SU-DHL-6 (cell line): ENCODE results near the gene BCL2L1.

ENCODE experiments used
- H2AFZ ChIP-seq: fragments of 200-600 bp; sonication (generic); 2 replicates; pipeline ENCODE4 v1.6.1; 2014; ENCODE audit warnings: low read depth, mild to moderate bottlenecking, moderate library complexity, mixed read lengths, antibody characterized with exemption, low read length; ENCODE audit not compliant: severe bottlenecking
- H3F3A ChIP-seq: fragments of 200-600 bp; shearing (Covaris generic); 2 replicates; pipeline ENCODE4 v1.6.0; 2016; ENCODE audit warnings: antibody characterized with exemption, mild to moderate bottlenecking; ENCODE audit not compliant: insufficient read depth
- H3K27ac ChIP-seq: fragments of 200-600 bp; sonication (generic); 2 replicates; pipeline ENCODE4 v1.5.1; 2016; ENCODE audit warnings: low read depth, mild to moderate bottlenecking, low read length, moderate library complexity, mixed read lengths
- H3K27me3 ChIP-seq: fragments of 200-600 bp; sonication (generic), shearing (Covaris generic); 2 replicates; pipeline ENCODE4 v1.6.0; 2014; ENCODE audit warnings: mild to moderate bottlenecking, low read length
- H3K36me3 ChIP-seq: fragments of 200-600 bp; sonication (generic); 2 replicates; pipeline ENCODE4 v1.6.1; 2014; ENCODE audit warnings: mild to moderate bottlenecking, low read length, mixed read lengths
- H3K4me2 ChIP-seq: fragments of 300-600, 200-600 bp; shearing (Covaris generic), sonication (generic); 2 replicates; pipeline ENCODE4 v1.6.0; 2014; ENCODE audit warnings: low read length, low read depth, mild to moderate bottlenecking; ENCODE audit not compliant: poor library complexity, severe bottlenecking
- H3K4me3 ChIP-seq: fragments of 200-600 bp; sonication (generic); 2 replicates; pipeline ENCODE4 v1.5.1; 2014; ENCODE audit warnings: antibody characterized with exemption, low read length, mild to moderate bottlenecking, mixed read lengths; ENCODE audit not compliant: insufficient read depth, poor library complexity, severe bottlenecking
- H3K79me2 ChIP-seq: fragments of 200-600 bp; sonication (generic); 2 replicates; pipeline ENCODE4 v1.6.1; 2014; ENCODE audit warnings: mild to moderate bottlenecking, low read length, moderate library complexity; ENCODE audit not compliant: insufficient read depth
- H3K9ac ChIP-seq: fragments of 200-600 bp; sonication (generic); 2 replicates; pipeline ENCODE4 v1.7.0; 2014; ENCODE audit warnings: mild to moderate bottlenecking, low read length
- H3K9me2 ChIP-seq: fragments of 200-600 bp; sonication (generic); replicated peaks from 2 replicates; pipeline ENCODE4 v1.6.1; 2014; ENCODE audit warnings: low read length; ENCODE audit not compliant: insufficient read depth
- H3K9me3 ChIP-seq: fragments of 200-600 bp; sonication (generic); 2 replicates; pipeline ENCODE4 v1.6.1; 2014; ENCODE audit warnings: low read length, mixed read lengths; ENCODE audit not compliant: insufficient read depth
- H4K20me1 ChIP-seq: fragments of 200-600 bp; sonication (generic); 2 replicates; pipeline ENCODE4 v1.6.1; 2014; ENCODE audit warnings: low read depth, mild to moderate bottlenecking, antibody characterized with exemption, low read length, moderate library complexity, mixed read lengths
- EZH2phosphoT487 ChIP-seq: fragments of 200-600 bp; sonication (generic), shearing (Covaris generic); conservative IDR thresholded peaks from 2 replicates; pipeline ENCODE4 v1.6.1; 2018; ENCODE audit warnings: mild to moderate bottlenecking, antibody characterized with exemption, low read length, moderate library complexity, mixed read lengths
- TF ChIP-seq, protein P1 (sequence below): fragments of 200-600 bp; sonication (generic); IDR thresholded peaks from one replicate; pipeline ENCODE4 v1.5.1; 2017; ENCODE audit warnings: antibody characterized with exemption, mild to moderate bottlenecking, low read length, moderate library complexity; ENCODE audit not compliant: insufficient read depth, poor library complexity, severe bottlenecking

The BCL2L1 gene

DNA sequence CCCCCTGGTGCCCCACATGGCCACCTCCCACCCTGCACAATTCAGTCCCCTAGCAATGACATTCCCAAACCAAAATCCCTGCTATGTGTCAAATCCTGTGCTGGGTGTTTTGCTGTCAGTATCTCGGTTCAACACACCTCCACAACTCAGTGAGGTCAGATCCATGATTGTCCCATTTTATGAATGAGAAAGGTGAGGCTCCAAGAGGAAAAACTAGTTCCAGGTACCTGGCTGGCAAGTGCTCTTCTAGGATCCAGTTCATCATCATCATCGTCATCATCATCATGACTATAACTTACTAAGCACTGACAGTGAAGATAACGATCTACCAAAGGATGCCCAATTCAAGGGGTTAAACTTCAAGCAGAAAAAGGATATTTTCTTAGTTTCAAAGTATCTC lies 102.4 kb downstream of the BCL2L1 start:
- no peaks in the 10 kb centered on the region for H3K9me3 ChIP-seq
- H2AFZ ChIP-seq: no peak overlapping the region
- no peaks in the 10 kb centered on the region for H3K36me3 ChIP-seq
- H3K4me3 ChIP-seq: no peak overlapping the region
- H4K20me1 ChIP-seq: no peaks in the 10 kb centered on the region
- H3F3A ChIP-seq: no peaks in the 10 kb centered on the region
- no peaks in the 10 kb centered on the region for H3K79me2 ChIP-seq
- no peak overlapping the region for H3K9ac ChIP-seq
- H3K9me2 ChIP-seq: no peaks in the 10 kb centered on the region
- TF ChIP-seq, protein P1, sequence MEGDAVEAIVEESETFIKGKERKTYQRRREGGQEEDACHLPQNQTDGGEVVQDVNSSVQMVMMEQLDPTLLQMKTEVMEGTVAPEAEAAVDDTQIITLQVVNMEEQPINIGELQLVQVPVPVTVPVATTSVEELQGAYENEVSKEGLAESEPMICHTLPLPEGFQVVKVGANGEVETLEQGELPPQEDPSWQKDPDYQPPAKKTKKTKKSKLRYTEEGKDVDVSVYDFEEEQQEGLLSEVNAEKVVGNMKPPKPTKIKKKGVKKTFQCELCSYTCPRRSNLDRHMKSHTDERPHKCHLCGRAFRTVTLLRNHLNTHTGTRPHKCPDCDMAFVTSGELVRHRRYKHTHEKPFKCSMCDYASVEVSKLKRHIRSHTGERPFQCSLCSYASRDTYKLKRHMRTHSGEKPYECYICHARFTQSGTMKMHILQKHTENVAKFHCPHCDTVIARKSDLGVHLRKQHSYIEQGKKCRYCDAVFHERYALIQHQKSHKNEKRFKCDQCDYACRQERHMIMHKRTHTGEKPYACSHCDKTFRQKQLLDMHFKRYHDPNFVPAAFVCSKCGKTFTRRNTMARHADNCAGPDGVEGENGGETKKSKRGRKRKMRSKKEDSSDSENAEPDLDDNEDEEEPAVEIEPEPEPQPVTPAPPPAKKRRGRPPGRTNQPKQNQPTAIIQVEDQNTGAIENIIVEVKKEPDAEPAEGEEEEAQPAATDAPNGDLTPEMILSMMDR: no peak
- no peak for TF ChIP-seq EZH2phosphoT487
- no peak overlapping the region for H3K27ac ChIP-seq
- H3K4me2 ChIP-seq: no peak overlapping the region
- H3K27me3 ChIP-seq: no peaks in the 10 kb centered on the region

DNA sequence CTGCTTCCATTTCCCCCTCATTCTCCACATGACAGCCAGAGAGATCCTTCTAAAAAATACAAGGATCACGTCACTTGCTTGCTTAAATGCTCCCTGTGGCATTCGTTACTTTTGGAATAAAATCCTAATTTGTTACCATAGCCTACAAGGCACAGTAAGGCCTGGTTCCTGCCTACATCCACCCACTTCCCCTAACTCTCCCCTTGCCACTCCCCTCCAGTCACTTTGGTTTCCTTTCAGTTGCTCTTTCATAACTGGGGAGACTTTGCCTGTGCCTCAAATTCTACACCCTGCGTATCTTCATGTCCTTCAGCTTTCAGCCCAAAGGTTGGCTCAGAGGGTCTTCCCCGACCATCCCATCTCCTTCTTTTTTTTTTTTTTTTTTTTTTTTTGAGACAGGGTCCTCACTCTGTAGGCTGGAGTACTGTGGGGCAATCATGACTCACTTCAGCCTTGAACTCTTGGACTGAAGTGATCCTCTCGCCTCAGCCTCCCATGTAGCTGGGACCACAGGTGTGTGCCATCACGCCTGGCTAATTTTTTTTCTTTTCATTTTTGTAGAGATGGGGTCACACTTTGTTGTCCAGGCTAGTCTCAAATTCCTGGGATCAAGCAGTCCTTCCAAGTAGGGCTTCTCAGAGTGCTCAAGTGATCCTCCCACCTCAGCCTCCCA lies 105.1 kb downstream of the BCL2L1 start:
- H3K4me2 ChIP-seq: no peak overlapping the region
- no peaks in the 10 kb centered on the region for H4K20me1 ChIP-seq
- H3K79me2 ChIP-seq: no peaks in the 10 kb centered on the region
- no peaks in the 10 kb centered on the region for H3K9me2 ChIP-seq
- no peak overlapping the region for H3K9ac ChIP-seq
- H3K27ac ChIP-seq: no peak overlapping the region
- no peak overlapping the region for H3K4me3 ChIP-seq
- no peak overlapping the region for H2AFZ ChIP-seq
- no peaks in the 10 kb centered on the region for H3F3A ChIP-seq
- H3K27me3 ChIP-seq: no peaks in the 10 kb centered on the region
- H3K36me3 ChIP-seq: no peaks in the 10 kb centered on the region
- no peaks in the 10 kb centered on the region for H3K9me3 ChIP-seq
- no peak for TF ChIP-seq EZH2phosphoT487
- TF ChIP-seq, protein P1: no peak

DNA sequence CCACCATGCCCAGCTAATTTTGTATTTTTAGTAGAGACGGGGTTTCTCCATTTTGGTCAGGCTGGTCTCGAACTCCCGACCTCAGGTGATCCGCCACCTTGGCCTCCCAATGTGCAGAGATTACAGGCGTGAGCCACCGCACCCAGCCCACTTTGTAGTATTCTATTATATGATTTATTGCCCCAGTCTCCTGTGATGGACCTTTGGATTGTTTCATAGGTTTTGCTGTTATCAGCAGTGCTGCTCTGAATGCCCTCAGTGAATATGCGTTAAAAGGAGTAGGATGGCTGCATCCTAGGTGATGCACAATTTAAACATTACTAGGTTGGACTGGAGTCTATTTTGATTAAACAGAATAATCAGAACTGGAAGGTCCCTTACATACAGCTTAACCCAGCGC lies 107.3 kb downstream of the BCL2L1 start:
- TF ChIP-seq, protein P1: no peak
- no peak for TF ChIP-seq EZH2phosphoT487
- Histone ChIP-seq H3K9ac (no peak overlapping the region), H4K20me1 (no peaks in the 10 kb centered on the region), H2AFZ (no peak overlapping the region), H3K9me2 (no peaks in the 10 kb centered on the region), H3K36me3 (no peaks in the 10 kb centered on the region), H3F3A (no peaks in the 10 kb centered on the region), H3K9me3 (no peaks in the 10 kb centered on the region), H3K27me3 (no peaks in the 10 kb centered on the region), H3K79me2 (no peaks in the 10 kb centered on the region), H3K4me2 (no peak overlapping the region), H3K27ac (no peak overlapping the region), H3K4me3 (no peak overlapping the region)
